GM19328 (cell line): ENCODE measurements around the gene SRPK1.
"Not testable (repeated sequence)": the region's sequence is repeated elsewhere in the genome, so short reads cannot be mapped to it uniquely, and the experiment has no call there.

Experiments used
- ATAC-seq: cut with Tn5 transposase; IDR thresholded peaks from one replicate; pipeline ENCODE4 v1.9.1; 2021; ENCODE audit warnings: mild to moderate bottlenecking, moderate library complexity; ENCODE audit not compliant: unreplicated experiment

SRPK1 gene

DNA sequence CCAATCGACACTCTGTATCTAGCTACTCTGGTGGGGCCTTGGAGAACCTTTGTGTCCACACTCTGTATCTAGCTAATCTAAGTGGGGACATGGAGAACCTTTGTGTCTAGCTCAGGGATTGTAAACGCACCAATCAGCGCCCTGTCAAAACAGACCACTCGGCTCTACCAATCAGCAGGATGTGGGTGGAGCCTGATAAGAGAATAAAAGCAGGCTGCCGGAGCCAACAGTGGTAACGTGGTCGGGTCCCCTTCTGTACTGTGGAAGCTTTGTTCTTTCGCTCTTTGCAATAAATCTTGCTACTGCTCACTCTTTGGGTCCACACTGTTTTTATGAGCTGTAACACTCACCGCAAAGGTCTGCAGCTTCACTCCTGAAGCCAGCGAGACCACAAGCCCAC is 11.0 kb upstream of the SRPK1 start:
- not testable (repeated sequence) for ATAC-seq

DNA sequence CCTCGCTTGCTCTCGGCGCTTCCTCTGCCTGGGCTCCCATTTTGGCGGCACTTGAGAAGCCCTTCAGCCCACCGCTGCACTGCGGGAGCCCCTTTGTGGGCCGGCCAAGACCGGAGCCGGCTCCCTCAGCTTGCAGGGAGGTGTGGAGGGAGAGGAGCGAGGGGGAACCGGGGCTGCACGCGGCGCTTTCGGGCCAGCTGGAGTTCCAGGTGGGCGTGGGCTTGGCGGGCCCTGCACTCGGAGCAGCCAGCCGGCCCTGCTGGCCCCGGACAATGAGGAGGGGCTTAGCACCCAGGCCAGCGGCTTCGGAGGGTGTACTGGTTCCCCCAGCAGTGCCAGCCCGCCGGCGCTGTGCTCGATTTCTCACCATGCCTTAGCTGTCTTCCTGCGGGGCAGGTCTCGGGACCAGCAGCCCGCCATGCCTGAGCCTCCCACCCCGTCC is 10.2 kb upstream of the SRPK1 start:
- ATAC-seq: no peak

DNA sequence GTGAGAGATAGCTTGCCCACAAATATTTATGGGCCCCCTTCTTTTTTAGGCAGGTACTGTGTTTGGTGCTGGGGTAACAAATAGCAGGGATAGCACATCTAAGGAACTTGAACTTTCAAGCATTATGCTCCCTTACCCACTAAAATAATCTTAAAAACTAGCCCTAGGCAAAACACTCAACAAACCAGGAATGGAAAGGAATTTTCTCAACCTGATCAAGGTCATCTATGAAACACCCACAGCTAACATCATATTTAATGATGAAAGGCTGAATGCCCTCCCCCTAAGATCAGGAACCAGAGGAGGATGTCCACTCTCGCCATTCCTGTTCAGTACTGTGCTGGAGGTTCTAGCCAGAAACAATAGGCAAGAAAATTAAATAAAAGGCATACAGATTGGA is 8.7 kb upstream of the SRPK1 start:
- ATAC-seq: no peak

DNA sequence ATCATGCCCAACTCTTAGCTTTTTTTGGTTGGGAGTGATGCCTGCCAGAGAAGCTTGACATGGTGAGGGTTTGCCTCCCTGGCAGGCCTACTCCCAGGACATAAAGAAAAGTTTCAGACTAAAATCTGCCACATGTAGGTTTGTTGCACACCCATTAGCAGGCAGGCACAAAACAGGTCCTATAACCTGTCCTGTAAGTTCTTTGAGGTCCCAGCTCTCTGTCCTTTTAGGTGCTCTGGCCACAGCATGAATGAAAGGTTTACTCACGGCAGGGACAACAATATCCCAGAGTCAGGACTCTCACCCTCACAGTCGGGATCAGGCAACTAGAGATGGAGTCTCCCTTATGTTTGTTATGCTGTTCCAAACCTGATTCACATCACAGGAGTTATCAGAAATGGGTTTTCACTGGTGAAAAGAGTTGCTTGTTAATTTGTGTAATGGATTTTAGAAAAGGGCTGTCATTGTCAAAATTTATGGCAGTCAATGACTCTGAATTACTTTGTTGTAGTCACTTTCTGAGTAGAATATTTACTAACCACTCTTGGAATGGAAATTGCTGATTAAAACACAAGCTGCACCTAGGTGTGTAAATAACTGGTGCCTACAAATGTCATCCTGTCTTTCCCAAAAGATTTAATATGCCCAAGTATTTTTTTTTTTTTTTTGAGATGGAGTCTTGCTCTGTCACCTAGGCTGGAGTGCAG is 5.8 kb upstream of the SRPK1 start:
- ATAC-seq: no peak

DNA sequence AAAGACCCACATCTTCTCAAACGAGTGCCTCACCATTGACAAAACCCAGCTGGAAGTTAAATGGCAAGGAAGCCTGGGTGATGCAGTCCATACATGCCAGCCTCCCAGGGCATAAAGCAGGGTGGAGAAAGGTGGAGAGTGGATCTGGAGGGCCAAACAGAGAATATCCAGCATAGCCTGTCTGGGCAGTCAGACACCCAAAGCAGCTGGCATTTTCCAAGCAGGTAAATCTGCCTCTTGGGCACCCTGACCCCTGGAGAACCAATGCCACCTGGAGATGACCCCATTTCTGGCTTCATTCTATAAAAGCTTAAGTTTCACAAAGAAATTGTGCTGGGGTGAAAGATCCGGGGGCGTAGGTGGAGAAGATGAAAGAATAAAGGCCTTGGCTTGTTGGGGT is 5.1 kb upstream of the SRPK1 start:
- no peak for ATAC-seq

DNA sequence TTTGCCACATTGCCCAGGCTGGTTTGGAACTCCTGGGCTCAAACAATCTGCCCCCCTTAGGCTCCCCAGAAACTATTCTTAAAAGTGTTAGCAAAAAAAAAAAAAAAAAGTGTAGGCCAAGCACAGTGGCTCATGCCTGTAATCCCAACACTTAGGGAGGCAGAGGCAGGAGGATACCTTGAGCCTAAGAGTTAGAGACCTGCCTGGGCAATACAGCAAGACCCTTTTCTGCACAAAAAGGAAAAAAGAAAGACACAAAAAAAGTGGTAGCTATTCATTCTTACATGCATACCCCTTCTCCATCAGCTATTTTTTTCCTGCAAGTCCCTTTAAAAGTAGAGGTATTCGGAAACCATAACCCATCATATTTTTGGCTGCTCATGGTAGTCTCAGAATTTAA is 3.2 kb upstream of the SRPK1 start:
- no peak for ATAC-seq

DNA sequence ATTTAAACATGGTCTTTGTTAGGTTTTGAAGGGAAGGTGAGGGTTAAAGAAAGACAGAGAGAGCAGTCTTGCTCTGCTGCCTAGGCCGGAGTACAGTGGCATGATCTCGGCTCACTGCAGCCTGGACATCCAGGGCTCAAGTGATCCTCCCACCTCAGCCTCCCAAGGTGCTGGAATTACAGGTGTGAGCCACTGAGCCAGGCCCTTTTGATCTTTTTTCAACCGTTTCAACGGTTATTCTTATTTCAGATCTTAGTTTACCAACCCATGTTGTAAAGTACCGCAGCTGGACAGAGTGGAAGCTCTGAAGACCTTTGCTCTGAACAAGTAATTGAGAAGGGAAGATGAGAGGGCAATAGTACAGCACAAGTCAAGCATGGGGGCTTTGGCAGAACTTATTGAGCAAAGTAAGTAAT is 1.2 kb upstream of the SRPK1 start:
- no peak for ATAC-seq

DNA sequence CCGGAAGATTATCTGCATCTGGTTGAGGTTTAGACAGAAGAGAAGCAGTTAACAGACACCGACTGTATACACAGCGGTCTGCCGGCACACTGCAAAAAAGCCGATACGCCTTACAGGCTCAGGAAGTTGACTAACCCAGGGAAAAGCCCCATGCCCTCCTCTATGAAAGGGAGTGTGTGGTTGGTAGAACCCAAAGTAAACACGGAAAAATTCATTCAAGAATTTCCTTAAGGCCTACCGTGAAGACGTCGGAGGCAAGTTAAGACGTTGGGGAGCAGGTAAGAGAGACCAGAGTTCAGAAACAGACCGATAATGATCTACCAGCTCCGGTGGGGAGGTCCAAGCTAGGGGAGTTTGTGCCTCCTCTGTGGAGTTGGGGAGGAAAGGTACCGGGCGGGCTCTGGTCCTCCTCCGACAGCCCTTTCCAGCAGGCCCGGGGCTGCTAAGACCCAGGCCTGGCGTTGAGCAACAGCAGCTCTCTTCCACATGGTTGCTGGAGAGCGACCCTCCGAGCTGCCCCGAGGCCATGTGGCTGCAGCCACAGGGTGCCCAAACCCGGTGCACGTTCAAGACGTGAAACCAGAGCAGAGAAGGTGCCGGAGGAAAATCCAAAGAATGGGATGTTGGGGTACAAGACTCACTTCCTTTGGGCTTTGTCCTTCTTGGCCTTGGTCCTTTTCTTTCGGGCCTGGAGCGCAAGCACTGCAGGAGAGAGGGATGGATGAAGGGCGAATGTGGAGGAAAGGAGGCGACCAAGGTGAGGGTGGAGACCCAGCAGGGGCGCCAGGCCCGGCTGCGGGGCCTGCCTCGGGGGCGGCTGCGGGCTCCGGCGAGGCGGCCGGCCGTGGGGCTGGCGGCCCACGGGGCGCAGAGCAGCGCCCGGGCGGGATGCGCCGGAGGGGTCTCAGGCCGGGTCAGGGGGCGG is 809 bp downstream of the SRPK1 start:
- ATAC-seq: peak; percentile 38

DNA sequence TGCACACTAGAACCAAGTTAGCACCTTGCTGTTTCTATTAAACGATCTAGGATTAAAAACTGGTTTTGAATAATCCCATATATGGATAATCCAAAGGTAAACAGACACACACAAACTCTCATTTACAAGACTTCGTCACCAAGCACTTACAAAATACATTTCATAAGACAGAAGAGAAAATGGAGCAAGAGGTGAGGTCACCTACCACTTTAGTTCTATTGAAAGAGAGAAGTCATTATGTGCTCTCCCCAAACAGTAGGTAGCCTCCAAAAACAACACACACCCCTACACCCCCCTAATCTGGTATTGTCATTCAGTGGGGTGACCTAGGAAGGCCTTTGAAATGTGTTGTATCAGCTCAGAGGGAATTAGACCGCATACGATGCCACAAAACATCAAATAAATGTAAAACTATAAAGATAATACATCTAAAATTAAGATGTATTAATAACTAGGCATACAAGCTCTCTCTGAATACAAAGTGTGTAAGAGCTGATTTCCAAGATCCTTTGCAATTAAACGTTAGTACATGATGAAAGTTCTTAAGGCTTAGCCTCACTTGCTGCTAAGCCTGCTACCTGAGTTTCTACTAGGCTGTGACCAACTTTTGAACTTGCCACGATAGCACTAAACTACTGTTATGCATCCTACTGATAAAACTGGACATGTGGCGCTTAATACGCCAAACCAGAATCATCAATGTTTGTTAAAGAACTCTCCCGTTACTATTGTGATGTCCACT is 1.6 kb downstream of the SRPK1 start:
- ATAC-seq: no peak

DNA sequence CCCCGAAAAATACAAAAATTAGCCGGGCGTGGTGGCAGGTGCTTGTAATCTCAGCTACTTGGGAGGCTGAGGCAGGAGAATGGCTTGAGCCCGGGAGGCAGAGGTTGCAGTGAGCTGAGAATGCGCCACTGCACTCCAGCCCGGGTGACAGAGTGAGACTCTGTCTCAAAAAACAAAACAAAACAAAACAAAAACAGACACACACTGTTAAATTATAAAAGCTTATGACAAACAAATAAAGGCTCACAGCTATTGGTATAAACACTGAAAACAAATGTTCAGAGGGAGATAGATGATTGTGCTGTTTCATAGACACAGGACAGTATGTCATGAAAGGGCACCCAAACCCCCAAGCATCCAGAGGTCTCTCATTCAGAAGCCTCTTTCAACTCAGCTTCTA is 4.0 kb downstream of the SRPK1 start:
- ATAC-seq: not testable (repeated sequence)

DNA sequence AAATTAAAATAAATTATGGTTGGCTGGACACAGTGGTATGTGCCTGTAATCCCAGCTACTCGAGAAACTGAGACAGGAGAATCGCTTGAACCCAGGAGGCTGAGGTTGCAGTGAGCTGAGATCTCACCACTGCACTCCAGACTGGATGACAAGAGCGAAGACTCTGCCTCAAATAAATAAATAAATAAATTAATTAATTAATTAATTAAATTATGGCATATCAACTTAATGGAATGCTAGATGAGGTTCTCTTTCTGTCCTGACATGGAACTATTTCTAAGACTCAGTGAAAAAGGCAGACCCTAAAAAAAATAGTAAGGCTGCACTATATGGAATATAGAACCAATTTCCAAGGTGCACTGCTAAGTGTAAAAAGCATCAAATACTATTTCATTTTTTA is 4.8 kb downstream of the SRPK1 start:
- ATAC-seq: no peak

DNA sequence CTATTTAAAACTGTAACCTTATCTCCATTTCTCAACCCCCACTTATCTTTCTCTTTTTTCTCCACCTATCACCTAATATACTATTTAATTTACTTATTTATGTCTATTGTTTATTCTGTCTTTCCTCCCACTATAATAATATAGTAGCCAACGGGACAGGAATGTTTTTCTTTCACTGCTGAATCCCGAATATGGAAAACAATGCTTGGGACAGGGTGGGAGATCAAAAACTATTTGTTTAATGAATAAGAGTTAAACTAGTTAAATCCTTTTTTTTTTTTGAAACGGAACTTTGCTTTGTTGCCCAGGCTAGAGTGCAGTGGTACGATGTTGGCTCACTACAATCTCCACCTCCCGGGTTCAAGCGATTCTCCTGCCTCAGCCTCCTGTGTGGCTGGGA is 6.4 kb downstream of the SRPK1 start:
- no peak for ATAC-seq

DNA sequence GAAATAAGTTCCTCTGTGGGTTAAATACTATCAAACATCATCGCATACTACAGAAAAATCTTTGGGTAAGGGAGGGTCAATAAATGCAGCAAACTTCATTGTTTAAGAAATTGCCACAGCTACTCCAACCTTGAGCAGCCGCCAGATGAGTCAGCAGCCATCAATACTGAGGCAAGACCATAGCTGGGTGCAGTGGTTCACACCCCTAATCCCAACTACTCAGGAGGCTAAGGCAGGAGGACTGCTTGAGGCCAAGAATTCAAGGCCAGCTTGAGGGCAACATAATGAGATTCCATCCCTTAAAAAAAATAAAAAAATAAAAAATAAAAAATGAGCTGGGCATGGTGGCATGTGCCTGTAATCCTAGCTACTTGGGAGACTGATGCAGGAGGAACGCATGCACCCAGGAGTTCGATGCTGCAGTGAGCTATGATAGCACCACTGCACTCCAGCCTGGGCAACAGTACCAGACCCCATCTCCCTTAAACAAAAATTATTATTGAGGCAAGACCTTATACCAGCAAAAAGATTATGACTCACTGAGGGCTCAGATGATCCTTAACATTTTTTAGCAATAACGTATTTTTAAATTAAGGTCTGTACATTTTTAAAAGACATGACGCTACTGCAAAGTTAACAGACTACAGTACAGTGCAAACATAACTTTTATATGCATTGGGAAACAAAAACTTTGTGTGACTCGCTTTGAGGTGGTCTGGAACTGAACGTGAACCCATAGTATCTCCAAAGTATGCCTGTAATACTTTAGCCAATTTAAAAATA is 8.8 kb downstream of the SRPK1 start:
- ATAC-seq: no peak

DNA sequence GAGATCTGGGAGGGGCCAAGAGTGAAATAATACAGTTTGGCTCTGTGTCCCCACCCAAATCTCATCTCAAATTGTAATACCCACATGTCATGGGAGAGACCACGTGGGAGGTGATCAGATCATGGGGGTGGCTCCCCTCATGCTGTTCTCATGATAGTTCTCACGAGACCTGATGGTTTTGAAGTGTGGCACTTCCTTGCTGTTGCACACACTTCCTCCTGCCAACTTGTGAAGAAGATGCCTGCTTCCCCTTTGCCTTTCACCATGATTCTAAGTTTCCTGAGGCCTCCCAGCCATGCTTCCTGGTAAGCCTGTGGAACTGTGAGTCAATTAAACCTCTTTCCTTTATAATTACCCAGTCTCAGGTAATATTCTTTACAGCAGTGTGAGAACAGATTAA is 11.3 kb downstream of the SRPK1 start:
- ATAC-seq: not testable (repeated sequence)

DNA sequence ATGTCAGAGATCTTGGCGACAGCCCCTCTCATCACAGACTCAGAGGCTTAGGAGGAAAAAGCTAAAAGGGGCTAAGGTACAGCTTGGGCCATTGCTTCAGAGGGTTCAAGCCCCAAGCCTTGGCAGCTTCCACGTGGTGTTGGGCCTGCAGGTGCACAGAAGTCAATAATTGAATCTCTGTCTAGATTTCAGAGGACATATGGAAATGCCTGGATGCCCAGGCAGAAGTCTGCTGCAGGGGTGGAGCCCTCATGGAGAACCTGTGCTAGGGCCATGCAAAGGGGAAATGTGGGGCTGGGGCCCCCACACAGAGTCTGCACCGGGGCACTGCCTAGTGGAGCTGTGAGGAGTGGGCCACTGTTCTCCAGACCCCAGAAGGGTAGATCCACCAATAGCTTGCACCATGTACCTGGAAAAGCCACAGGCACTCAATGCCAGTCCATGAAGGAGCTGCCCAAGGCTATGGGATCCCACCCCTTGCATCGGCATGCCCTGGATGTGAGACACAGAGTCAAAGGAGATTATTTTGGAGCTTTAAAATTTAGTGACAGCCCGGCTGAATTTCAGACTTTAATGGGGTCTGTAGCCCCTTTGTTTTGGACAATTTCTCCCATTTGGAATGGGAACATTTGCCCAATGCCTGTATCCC is 12.0 kb downstream of the SRPK1 start:
- ATAC-seq: not testable (repeated sequence)

DNA sequence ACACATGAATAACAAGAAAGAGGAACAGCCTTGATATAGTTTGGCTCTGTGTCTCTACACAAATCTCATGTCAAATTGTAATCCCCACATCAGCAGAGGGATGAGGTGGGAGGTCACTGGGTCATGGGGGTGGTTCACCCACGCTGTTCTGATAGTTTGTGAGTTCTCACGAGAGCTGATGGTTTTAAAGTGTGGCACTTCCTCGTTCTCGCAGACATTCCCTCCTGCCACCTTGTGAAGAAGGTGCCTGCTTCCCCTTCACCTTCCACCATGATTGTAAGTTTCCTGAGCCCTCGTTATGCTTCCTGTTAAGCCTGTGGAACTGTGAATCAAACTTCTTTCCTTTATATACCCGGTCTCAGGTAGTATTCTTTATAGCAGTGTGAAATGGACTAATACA is 13.1 kb downstream of the SRPK1 start:
- ATAC-seq: no peak

DNA sequence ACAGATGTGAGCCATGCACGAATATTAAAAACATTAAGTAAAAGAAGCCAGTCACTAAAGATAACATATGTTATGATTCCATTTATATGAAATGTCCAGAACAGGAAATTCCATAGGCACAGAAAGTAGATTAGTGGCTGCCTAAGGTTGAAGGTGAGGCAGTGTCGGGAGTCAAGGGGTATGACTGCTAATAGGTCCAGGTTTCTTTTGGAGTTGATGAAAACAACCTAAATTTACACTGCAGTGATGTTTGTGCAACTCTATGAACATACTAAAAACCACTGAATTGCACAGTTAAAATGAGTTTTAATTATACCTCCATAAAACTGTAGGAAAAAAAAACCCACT is 14.4 kb downstream of the SRPK1 start:
- ATAC-seq: no peak

DNA sequence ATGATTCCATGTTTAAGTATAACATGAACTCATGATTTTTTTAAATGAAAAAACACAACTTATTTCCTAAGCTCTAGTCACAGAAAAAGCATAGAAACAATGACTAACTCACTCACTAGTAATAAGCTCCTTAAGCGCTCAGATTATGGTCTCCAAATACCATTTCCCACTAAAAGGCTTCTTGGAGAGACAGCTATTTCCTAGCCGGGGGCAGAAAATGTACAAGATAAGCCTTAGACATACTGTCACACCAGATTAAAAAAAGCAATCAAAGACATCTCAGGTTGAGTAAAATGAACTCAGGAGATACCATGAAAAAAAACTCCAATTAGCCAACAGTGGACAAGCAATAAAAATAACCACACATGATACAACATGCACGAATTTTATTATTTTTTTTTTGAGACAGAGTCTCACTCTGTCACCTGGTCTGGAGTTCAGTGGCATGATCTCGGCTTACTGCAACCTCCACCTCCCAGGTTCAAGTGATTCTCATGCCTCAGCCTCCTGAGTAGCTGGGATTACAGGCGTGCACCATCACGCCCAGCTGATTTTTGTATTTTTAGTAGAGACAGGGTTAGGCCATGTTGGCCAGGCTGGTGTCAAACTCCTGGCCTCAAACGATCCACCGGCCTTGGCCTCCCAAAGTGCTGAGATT is 14.9 kb downstream of the SRPK1 start:
- ATAC-seq: no peak

DNA sequence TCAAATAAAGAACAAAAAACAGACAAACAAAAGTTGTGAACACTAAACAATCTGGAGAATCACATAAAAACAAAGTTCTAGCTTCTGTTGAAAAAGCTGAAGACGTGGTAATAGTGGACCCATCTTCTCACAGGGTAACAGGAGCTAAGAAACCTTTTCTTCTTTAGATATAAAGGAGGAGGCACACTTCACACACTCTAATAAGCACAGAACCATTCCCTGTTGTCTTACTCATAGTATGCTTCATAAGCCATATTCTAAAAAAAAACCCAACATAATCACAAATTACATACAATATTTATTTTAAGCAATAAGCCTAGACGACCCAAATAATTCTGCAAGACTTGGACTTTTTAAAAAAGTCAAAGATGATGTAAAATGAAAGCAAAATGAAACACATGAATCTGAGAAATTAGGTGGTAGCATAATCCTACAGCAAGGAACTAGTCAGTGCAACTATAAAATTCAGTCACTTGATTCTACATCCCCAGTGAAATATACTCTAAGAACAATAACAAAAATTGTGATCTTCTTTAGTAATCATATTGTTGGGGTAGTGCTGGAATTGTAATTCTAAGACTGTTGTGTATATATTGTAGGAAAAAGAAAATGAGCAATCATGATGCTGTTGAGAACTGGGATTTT is 15.6 kb downstream of the SRPK1 start:
- no peak for ATAC-seq
